GM12873 (cell line): ENCODE data around the gene KCNH8.

Source experiments
- TF ChIP-seq, protein P1 (sequence below): IDR thresholded peaks from 2 replicates; pipeline ENCODE4 v1.5.1; 2012; ENCODE audit warnings: low read depth, mild to moderate bottlenecking, moderate library complexity, low read length, control low read depth; ENCODE audit not compliant: insufficient read depth; ENCODE audit errors: missing control alignments

Gene KCNH8

DNA sequence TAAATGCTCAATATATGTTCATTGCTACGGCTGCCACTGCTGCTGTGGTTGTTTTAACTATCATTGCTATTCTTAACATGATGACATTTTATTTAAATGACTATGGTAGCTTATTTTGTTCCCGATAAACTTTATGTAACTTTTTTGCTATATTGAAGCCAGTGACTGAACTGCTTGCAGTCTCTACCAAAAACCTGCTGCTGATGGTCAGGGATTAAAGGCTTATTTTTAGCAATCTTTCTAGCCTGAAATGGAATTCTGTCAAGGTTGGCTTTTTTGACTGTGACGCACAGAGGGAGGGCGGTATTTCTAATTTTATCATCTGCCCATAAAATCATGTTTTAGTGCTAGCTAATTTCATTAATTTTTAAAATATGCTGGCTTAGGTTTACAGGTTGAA, 271.8 kb downstream of the KCNH8 start:
- TF ChIP-seq, protein P1, sequence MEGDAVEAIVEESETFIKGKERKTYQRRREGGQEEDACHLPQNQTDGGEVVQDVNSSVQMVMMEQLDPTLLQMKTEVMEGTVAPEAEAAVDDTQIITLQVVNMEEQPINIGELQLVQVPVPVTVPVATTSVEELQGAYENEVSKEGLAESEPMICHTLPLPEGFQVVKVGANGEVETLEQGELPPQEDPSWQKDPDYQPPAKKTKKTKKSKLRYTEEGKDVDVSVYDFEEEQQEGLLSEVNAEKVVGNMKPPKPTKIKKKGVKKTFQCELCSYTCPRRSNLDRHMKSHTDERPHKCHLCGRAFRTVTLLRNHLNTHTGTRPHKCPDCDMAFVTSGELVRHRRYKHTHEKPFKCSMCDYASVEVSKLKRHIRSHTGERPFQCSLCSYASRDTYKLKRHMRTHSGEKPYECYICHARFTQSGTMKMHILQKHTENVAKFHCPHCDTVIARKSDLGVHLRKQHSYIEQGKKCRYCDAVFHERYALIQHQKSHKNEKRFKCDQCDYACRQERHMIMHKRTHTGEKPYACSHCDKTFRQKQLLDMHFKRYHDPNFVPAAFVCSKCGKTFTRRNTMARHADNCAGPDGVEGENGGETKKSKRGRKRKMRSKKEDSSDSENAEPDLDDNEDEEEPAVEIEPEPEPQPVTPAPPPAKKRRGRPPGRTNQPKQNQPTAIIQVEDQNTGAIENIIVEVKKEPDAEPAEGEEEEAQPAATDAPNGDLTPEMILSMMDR, result no peak

- TF ChIP-seq, protein P1, result no peak
Measured at GRCh38 chr3:19425825-19426224, 277.5 kb downstream of the KCNH8 start.

DNA sequence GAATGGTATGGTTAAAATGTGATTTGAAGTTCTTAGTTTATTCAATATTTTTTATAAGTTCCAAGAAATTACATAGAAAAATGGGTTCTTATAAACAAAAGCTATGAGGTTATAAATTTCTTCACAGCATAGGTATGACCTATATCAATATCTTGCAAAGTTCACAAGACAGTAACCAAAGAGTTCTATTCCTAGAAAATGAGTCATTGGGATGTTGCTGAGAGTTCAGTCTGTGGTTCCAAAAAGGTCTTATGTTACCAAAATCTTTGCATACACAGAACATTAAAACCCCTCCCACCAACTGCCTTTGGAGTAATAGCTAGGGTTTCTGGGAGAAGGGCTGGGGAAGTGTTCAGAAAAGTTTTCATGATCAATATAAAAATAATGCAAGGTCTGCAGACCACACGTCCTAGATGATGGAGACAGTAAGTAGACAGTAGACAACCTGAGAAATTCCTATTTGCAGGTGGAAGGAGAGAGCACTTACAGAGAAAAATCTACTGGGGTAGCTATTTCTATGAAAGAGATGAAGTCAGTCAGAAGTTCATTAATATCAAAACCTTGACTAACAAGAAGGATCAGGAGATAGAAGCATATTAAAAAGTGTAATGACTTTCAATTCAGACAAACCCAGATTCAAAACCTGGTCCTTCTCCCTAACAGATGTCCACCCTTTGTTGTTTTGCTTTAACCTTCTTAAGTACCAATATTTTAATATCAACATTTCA, 279.3 kb downstream of the KCNH8 start:
- TF ChIP-seq, protein P1, result no peak

DNA sequence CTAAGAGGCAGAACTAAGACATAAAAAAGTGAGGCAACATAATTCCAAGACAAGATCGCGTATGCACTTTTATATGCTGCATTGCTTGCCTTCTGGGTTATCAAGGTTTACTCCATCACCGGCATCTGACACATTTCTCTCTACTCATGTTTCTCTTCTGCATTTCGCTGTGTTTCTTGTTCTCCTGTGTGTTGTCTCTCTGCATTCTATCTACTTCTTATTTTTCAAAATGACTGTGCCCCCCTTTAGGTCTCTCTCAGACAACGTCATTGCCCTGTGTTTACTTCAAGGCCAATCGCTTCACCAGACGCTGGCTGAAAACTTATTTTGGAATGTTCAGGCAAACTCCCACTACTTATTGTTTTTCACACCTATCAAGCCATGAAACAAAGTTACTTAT, 280.4 kb downstream of the KCNH8 start:
- TF ChIP-seq, protein P1, result no peak

DNA sequence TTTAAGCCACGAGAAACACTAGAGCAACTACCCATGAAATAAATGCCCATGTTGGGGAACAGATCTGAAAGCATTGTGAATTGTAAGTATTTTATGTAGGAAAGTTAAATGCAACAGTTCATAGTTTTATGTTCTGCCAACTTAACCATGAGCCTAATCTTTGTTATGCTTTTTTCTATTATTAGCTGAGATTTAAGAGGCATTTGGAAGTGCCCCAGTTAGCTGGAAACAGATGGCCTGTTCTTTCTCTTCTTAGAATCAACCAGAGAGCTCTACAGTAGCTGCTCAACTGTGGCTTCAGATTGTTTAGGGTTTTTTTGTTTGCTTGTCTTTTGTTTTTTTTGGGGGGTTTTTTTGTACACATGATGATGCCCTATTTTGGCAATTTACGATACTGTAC, 284.4 kb downstream of the KCNH8 start:
- TF ChIP-seq, protein P1, result no peak

GRCh38 chr3:19436746-19437145, 288.4 kb downstream of the KCNH8 start:
- TF ChIP-seq, protein P1, result no peak

GRCh38 chr3:19439944-19440343, 291.6 kb downstream of the KCNH8 start:
- TF ChIP-seq, protein P1, result no peak
